ENCODE data around the gene HTR3A.
"Not testable (repeated sequence)": the region's sequence is repeated elsewhere in the genome, so short reads cannot be mapped to it uniquely, and the experiment has no call there.

The HTR3A gene

GRCh38 chr11:113932788-113933187 lies 42.1 kb upstream of the HTR3A start:
- H3K27me3 ChIP-seq (replicated peaks; ENCODE audit: insufficient read depth, low read length): no peaks in the 10 kb centered on the region
- no peaks in the 10 kb centered on the region for H3K9me3 ChIP-seq (replicated peaks; ENCODE audit: insufficient read depth, low read length)
- no peaks in the 10 kb centered on the region for H4K20me1 ChIP-seq (ENCODE audit: insufficient read depth, low read length)
- H3K27ac ChIP-seq (ENCODE audit: low read length): no peak overlapping the region
- no peaks in the 10 kb centered on the region for H3K79me2 ChIP-seq (ENCODE audit: low read length)
- H3K36me3 ChIP-seq (replicated peaks; ENCODE audit: insufficient read depth, low read length): no peaks in the 10 kb centered on the region
- no peaks in the 10 kb centered on the region for H3K9me2 ChIP-seq (replicated peaks; ENCODE audit: insufficient read depth, low read length)
- H3K4me3 ChIP-seq (ENCODE audit: low read length): no peak overlapping the region
- TF ChIP-seq EZH2 (optimal IDR thresholded peaks at IDR 0.05; ENCODE audit: low read depth, low read length) (no peak), CTCF (IDR thresholded peaks at IDR 0.05; ENCODE audit: low read length) (no peak)
- no peak overlapping the region for H3K9ac ChIP-seq (ENCODE audit: low read length)
- DNase-seq: no peak
- no peak overlapping the region for H2AFZ ChIP-seq (ENCODE audit: low read length)
- no peaks in the 10 kb centered on the region for H3F3A ChIP-seq (ENCODE audit: insufficient read depth, low read length)
- H3K4me2 ChIP-seq (ENCODE audit: low read depth, low read length): no peak overlapping the region
- no peaks in the 10 kb centered on the region for H3K4me1 ChIP-seq (ENCODE audit: low read length)

GRCh38 chr11:113934193-113934592 lies 40.7 kb upstream of the HTR3A start:
- H2AFZ ChIP-seq (ENCODE audit: low read length); H3K9me3 ChIP-seq (replicated peaks; ENCODE audit: insufficient read depth, low read length): not testable (repeated sequence)

GRCh38 chr11:113934761-113935160 lies 40.1 kb upstream of the HTR3A start:
- H3K36me3 ChIP-seq (replicated peaks; ENCODE audit: insufficient read depth, low read length): no peaks in the 10 kb centered on the region
- no peaks in the 10 kb centered on the region for H3K27me3 ChIP-seq (replicated peaks; ENCODE audit: insufficient read depth, low read length)
- H3F3A ChIP-seq (ENCODE audit: insufficient read depth, low read length): no peaks in the 10 kb centered on the region
- H3K4me1 ChIP-seq (ENCODE audit: low read length): no peaks in the 10 kb centered on the region
- no peak overlapping the region for H3K27ac ChIP-seq (ENCODE audit: low read length)
- TF ChIP-seq EZH2phosphoT487 (IDR thresholded peaks at IDR 0.05; ENCODE audit: low read length): no peak
- TF ChIP-seq CTCF (IDR thresholded peaks at IDR 0.05; ENCODE audit: low read length): no peak
- TF ChIP-seq EZH2 (optimal IDR thresholded peaks at IDR 0.05; ENCODE audit: low read depth, low read length): no peak
- H3K9me3 ChIP-seq (replicated peaks; ENCODE audit: insufficient read depth, low read length): no peaks in the 10 kb centered on the region
- H3K9ac ChIP-seq (ENCODE audit: low read length): no peak overlapping the region
- H3K79me2 ChIP-seq (ENCODE audit: low read length): no peaks in the 10 kb centered on the region
- no peaks in the 10 kb centered on the region for H4K20me1 ChIP-seq (ENCODE audit: insufficient read depth, low read length)
- no peak overlapping the region for H3K4me2 ChIP-seq (ENCODE audit: low read depth, low read length)
- no peak overlapping the region for H2AFZ ChIP-seq (ENCODE audit: low read length)
- H3K4me3 ChIP-seq (ENCODE audit: low read length): no peak overlapping the region
- DNase-seq: no peak
- H3K9me2 ChIP-seq (replicated peaks; ENCODE audit: insufficient read depth, low read length): no peaks in the 10 kb centered on the region

More at GRCh38 chr11:113934193-113934592, 40.7 kb upstream of the HTR3A start:
- not testable (repeated sequence) for H3K4me2 ChIP-seq (ENCODE audit: low read depth, low read length); H3K4me1 ChIP-seq (ENCODE audit: low read length); DNase-seq; H3K27me3 ChIP-seq (replicated peaks; ENCODE audit: insufficient read depth, low read length); H3K9ac ChIP-seq (ENCODE audit: low read length); H3K36me3 ChIP-seq (replicated peaks; ENCODE audit: insufficient read depth, low read length); H3K27ac ChIP-seq (ENCODE audit: low read length); H3F3A ChIP-seq (ENCODE audit: insufficient read depth, low read length); H3K79me2 ChIP-seq (ENCODE audit: low read length); H3K9me2 ChIP-seq (replicated peaks; ENCODE audit: insufficient read depth, low read length); H4K20me1 ChIP-seq (ENCODE audit: insufficient read depth, low read length); H3K4me3 ChIP-seq (ENCODE audit: low read length)

GRCh38 chr11:113935858-113936257 lies 39.0 kb upstream of the HTR3A start:
- Histone ChIP-seq H3K27me3 (replicated peaks; ENCODE audit: insufficient read depth, low read length) (no peaks in the 10 kb centered on the region), H2AFZ (ENCODE audit: low read length) (no peak overlapping the region)
- no peak for TF ChIP-seq CTCF (IDR thresholded peaks at IDR 0.05; ENCODE audit: low read length)
- TF ChIP-seq EZH2 (optimal IDR thresholded peaks at IDR 0.05; ENCODE audit: low read depth, low read length): no peak
- TF ChIP-seq EZH2phosphoT487 (IDR thresholded peaks at IDR 0.05; ENCODE audit: low read length): no peak

More at GRCh38 chr11:113935858-113936257, 39.0 kb upstream of the HTR3A start:
- no peaks in the 10 kb centered on the region for H3K9me3 ChIP-seq (replicated peaks; ENCODE audit: insufficient read depth, low read length)
- H3K9ac ChIP-seq (ENCODE audit: low read length): no peak overlapping the region
- DNase-seq: no peak
- no peak overlapping the region for H3K4me3 ChIP-seq (ENCODE audit: low read length)
- no peaks in the 10 kb centered on the region for H4K20me1 ChIP-seq (ENCODE audit: insufficient read depth, low read length)
- H3K4me1 ChIP-seq (ENCODE audit: low read length): no peaks in the 10 kb centered on the region
- H3F3A ChIP-seq (ENCODE audit: insufficient read depth, low read length): no peaks in the 10 kb centered on the region
- no peaks in the 10 kb centered on the region for H3K36me3 ChIP-seq (replicated peaks; ENCODE audit: insufficient read depth, low read length)
- no peaks in the 10 kb centered on the region for H3K79me2 ChIP-seq (ENCODE audit: low read length)
- no peak overlapping the region for H3K4me2 ChIP-seq (ENCODE audit: low read depth, low read length)
- H3K27ac ChIP-seq (ENCODE audit: low read length): no peak overlapping the region
- no peaks in the 10 kb centered on the region for H3K9me2 ChIP-seq (replicated peaks; ENCODE audit: insufficient read depth, low read length)

Measured in MM.1S (cell line).